KMS-11 (cell line): ENCODE measurements around the gene UGT1A10.
"Not testable (repeated sequence)": the region's sequence is repeated elsewhere in the genome, so short reads cannot be mapped to it uniquely, and the experiment has no call there.

Experiments used
- H2AFZ ChIP-seq: fragments of 200-600 bp; sonication (generic); 2 replicates; pipeline ENCODE4 v1.6.1; 2016; ENCODE audit warnings: antibody characterized with exemption, mixed run types, low read depth
- H3K27ac ChIP-seq: fragments of 200-600 bp; sonication (generic); 2 replicates; pipeline ENCODE4 v1.6.1; 2016; ENCODE audit warnings: mild to moderate bottlenecking, mixed run types
- H3K27me3 ChIP-seq: fragments of 200-600 bp; sonication (generic); 2 replicates; pipeline ENCODE4 v1.6.1; 2017; ENCODE audit warnings: mild to moderate bottlenecking, low read depth, mixed run types, moderate library complexity; ENCODE audit not compliant: insufficient read depth
- H3K36me3 ChIP-seq: fragments of 200-600 bp; sonication (generic); 2 replicates; pipeline ENCODE4 v1.6.1; 2017; ENCODE audit warnings: mild to moderate bottlenecking, mixed run types; ENCODE audit not compliant: insufficient read depth
- H3K4me1 ChIP-seq: fragments of 200-600 bp; sonication (generic); 2 replicates; pipeline ENCODE4 v1.6.1; 2016; ENCODE audit warnings: mild to moderate bottlenecking, low read depth, mixed run types; ENCODE audit not compliant: poor library complexity, severe bottlenecking
- H3K4me2 ChIP-seq: fragments of 200-600 bp; sonication (generic); 2 replicates; pipeline ENCODE4 v1.7.0; 2016; ENCODE audit warnings: mild to moderate bottlenecking, mixed run types
- H3K4me3 ChIP-seq: fragments of 200-600 bp; sonication (generic); IDR thresholded peaks from 2 replicates; pipeline ENCODE4 v1.6.1; 2017; ENCODE audit warnings: low read depth, low read length, mixed read lengths; ENCODE audit not compliant: insufficient read depth
- H3K79me2 ChIP-seq: fragments of 200-600 bp; sonication (generic); 2 replicates; pipeline ENCODE4 v1.6.1; 2016; ENCODE audit warnings: low read depth, mixed run types; ENCODE audit not compliant: insufficient read depth
- H3K9ac ChIP-seq: fragments of 200-600 bp; sonication (generic); 2 replicates; pipeline ENCODE4 v1.6.1; 2016; ENCODE audit warnings: mild to moderate bottlenecking, mixed run types
- H4K20me1 ChIP-seq: fragments of 200-600 bp; sonication (generic); 2 replicates; pipeline ENCODE4 v1.6.1; 2016; ENCODE audit warnings: mild to moderate bottlenecking, mixed run types; ENCODE audit not compliant: insufficient read depth
- CTCF ChIP-seq: fragments of 200-600 bp; sonication (generic); conservative IDR thresholded peaks from 2 replicates; pipeline ENCODE4 v1.6.1; 2017; ENCODE audit warnings: low read depth, mild to moderate bottlenecking, antibody characterized with exemption, low read length, moderate library complexity, mixed read lengths

The UGT1A10 gene

GRCh38 chr2:233627331-233628025, 8.8 kb upstream of the UGT1A10 start:
- H3K4me1 ChIP-seq = no peaks in the 10 kb centered on the region
- H3K36me3 ChIP-seq = no peaks in the 10 kb centered on the region
- no peaks in the 10 kb centered on the region for H4K20me1 ChIP-seq
- TF ChIP-seq CTCF = no peak
- no peak overlapping the region for H3K9ac ChIP-seq
- no peaks in the 10 kb centered on the region for H3K27me3 ChIP-seq
- no peak overlapping the region for H2AFZ ChIP-seq
- no peak overlapping the region for H3K4me3 ChIP-seq
- no peak overlapping the region for H3K4me2 ChIP-seq
- H3K27ac ChIP-seq = no peak overlapping the region
- H3K79me2 ChIP-seq = no peaks in the 10 kb centered on the region

- no peak overlapping the region for H3K4me3 ChIP-seq
- no peaks in the 10 kb centered on the region for H4K20me1 ChIP-seq
- no peak overlapping the region for H2AFZ ChIP-seq
- H3K9ac ChIP-seq = no peak overlapping the region
- H3K79me2 ChIP-seq = no peaks in the 10 kb centered on the region
- H3K27me3 ChIP-seq = no peaks in the 10 kb centered on the region
- TF ChIP-seq CTCF = no peak
- H3K27ac ChIP-seq = no peak overlapping the region
- no peaks in the 10 kb centered on the region for H3K36me3 ChIP-seq
- no peak overlapping the region for H3K4me2 ChIP-seq
- H3K4me1 ChIP-seq = no peaks in the 10 kb centered on the region
Observed at GRCh38 chr2:233638836-233639235, 2.6 kb downstream of the UGT1A10 start.

- no peaks in the 10 kb centered on the region for H3K79me2 ChIP-seq
- H3K36me3 ChIP-seq = no peaks in the 10 kb centered on the region
- H3K4me3 ChIP-seq = no peak overlapping the region
- H3K9ac ChIP-seq = no peak overlapping the region
- no peak for TF ChIP-seq CTCF
- H3K27ac ChIP-seq = no peak overlapping the region
- no peaks in the 10 kb centered on the region for H4K20me1 ChIP-seq
- H3K4me2 ChIP-seq = no peak overlapping the region
- H2AFZ ChIP-seq = no peak overlapping the region
- no peaks in the 10 kb centered on the region for H3K27me3 ChIP-seq
- no peaks in the 10 kb centered on the region for H3K4me1 ChIP-seq
Observed at GRCh38 chr2:233639860-233640259, 3.6 kb downstream of the UGT1A10 start.

GRCh38 chr2:233643128-233643527, 6.9 kb downstream of the UGT1A10 start:
- H3K36me3 ChIP-seq = no peaks in the 10 kb centered on the region
- no peak overlapping the region for H3K4me2 ChIP-seq
- TF ChIP-seq CTCF = no peak
- H2AFZ ChIP-seq = no peak overlapping the region
- H3K79me2 ChIP-seq = no peaks in the 10 kb centered on the region
- H3K9ac ChIP-seq = no peak overlapping the region
- no peaks in the 10 kb centered on the region for H3K27me3 ChIP-seq
- H3K4me3 ChIP-seq = no peak overlapping the region
- no peaks in the 10 kb centered on the region for H4K20me1 ChIP-seq
- no peaks in the 10 kb centered on the region for H3K4me1 ChIP-seq
- no peak overlapping the region for H3K27ac ChIP-seq

GRCh38 chr2:233646033-233646432, 9.8 kb downstream of the UGT1A10 start:
- not testable (repeated sequence) for H3K79me2 ChIP-seq

More at GRCh38 chr2:233646033-233646432, 9.8 kb downstream of the UGT1A10 start:
- not testable (repeated sequence) for H3K27ac ChIP-seq, H3K9ac ChIP-seq, H4K20me1 ChIP-seq, H3K36me3 ChIP-seq, H3K4me1 ChIP-seq, H3K4me2 ChIP-seq, H2AFZ ChIP-seq, H3K4me3 ChIP-seq, H3K27me3 ChIP-seq
